Sigmoid colon (tissue), 7 donors: ENCODE results near the gene NPAS1. TPM values are rescaled to one million over a fixed set of nuclear protein-coding genes. Genes with fewer than 3 reads are reported as not detected.

Experiments
- DNase-seq: peaks from one replicate; pipeline ENCODE4 v3.0.0-alpha.2; 2019
- H3K27ac ChIP-seq, 4 donors: fragments of 200-600 bp; sonication (generic); one replicate each; pipeline ENCODE4 v1.5.1; 2016 to 2019; ENCODE audit warnings: mild to moderate bottlenecking in 1 of 4
- H3K27me3 ChIP-seq, 3 donors: fragments of 200-600 bp; sonication (generic); one replicate each; pipeline ENCODE4 v1.5.1; 2019; ENCODE audit warnings: mild to moderate bottlenecking in 1 of 3
- H3K36me3 ChIP-seq, 4 donors: fragments of 200-600 bp; sonication (generic); one replicate each; pipeline ENCODE4 v1.5.1; 2016 to 2019
- H3K4me1 ChIP-seq, 4 donors: fragments of 200-600 bp; sonication (generic); one replicate each; pipeline ENCODE4 v1.5.1; 2017 to 2019
- H3K4me3 ChIP-seq, 4 donors: fragments of 200-600 bp; sonication (generic); one replicate each; pipeline ENCODE4 v1.5.1; 2017 to 2019; ENCODE audit warnings: mild to moderate bottlenecking in 2 of 4, moderate library complexity in 1 of 4
- H3K9me3 ChIP-seq, 4 donors: fragments of 200-600 bp in 3 of 4; sonication (generic) in 3 of 4; one replicate each; pipeline versions ENCODE4 v1.5.1 to v1.6.1; 2013 to 2019
- EP300 ChIP-seq, 4 donors: sonication (generic); formaldehyde crosslinking; IDR thresholded peaks; one replicate each; pipeline ENCODE4 v1.6.1; 2017; ENCODE audit warnings: antibody characterized with exemption in 4 of 4
- POLR2A ChIP-seq, 2 donors: fragments of 450-650 bp; IDR thresholded peaks; one replicate each; pipeline ENCODE4 v1.6.1; 2016; ENCODE audit warnings: antibody characterized with exemption in 2 of 2, mild to moderate bottlenecking in 2 of 2, moderate library complexity in 2 of 2
- POLR2AphosphoS5 ChIP-seq, 4 donors: sonication (generic); formaldehyde crosslinking; IDR thresholded peaks; one replicate each; pipeline ENCODE4 v1.6.1; 2017; ENCODE audit warnings: antibody characterized with exemption in 4 of 4
- WGBS, 2 donors: extraction: QIAGEN DNeasy Blood & Tissue Kit; methylation state at CpG; one replicate each; pipeline ENCODE4 v1.1.7; 2013; 5-methylcytosine and 5-hydroxymethylcytosine counted together
- intact Hi-C: fragments of 100-400 bp; cut with DNase I; formaldehyde crosslinking; loops from one replicate; pipeline ENCODE4 v1.15.1; 2023
- polyA plus RNA-seq, 3 donors: library from polyadenylated mRNA; stranded (reverse); fragments of 200-250 nt; gene quantifications; one replicate each; pipeline ENCODE4 v1.2.3, GENCODE V29; 2013
- total RNA-seq, 4 donors: library from RNA; depleted of rRNA; stranded (reverse); fragments of >200 nt; gene quantifications; one replicate each; pipeline ENCODE4 v1.1.0, GENCODE V29; 2016
- TF ChIP-seq, protein P1 (sequence below), 4 experiments: fragments of 450-650 bp in 3 of 4; fragments of 200-600 bp in 1 of 4; IDR thresholded peaks; one replicate each; pipeline ENCODE4 v1.5.1; 2016 to 2019; ENCODE audit warnings: antibody characterized with exemption in 4 of 4, mild to moderate bottlenecking in 3 of 4, moderate library complexity in 2 of 4
- donor health status: healthy with polysubstance abuse.
- donor health status: Bipolar disorder and iron deficiency.
- donor health status: healthy.

Gene NPAS1
- total and polyA plus RNA-seq, 7 donors = 0.28 to 1.4 (median 0.85) TPM; not detected in 3

DNA sequence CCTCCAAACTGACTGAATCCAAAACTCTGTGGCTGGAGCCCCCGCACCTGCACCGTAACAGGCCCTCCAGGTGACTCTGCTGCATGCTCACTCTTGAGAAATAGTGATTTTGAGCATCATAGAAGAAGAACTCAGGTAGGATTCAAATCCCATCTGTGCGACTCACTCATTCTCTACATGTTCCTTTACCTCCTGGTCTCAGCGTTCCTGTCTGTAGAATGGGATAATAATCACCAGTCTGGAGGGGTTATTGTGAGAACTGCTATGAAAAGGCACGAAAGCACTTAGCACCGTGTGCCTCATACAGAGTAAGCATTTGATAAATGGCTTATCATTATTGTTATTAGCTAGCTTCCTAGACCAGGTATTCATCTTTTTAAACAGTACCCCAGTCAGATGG, 36.5 kb upstream of the NPAS1 start:
- WGBS, 2 donors = 94 to 95% methylated on average over 6 of the region's 6 CpGs
- no peak overlapping the region for H3K27ac ChIP-seq

GRCh38 chr19:46984077-46985010, 35.3 kb upstream of the NPAS1 start:
- peaks cover 0 to 54% (median 44%) of the 10 kb centered on the region in 4 donors for H3K4me1 ChIP-seq
- no peaks in the 10 kb centered on the region for H3K9me3 ChIP-seq
- WGBS, 2 donors = 71 to 74% methylated on average over 20 of the region's 20 CpGs
- TF ChIP-seq EP300 (IDR thresholded peaks at IDR 0.05) (peak in 3 of 4 donors; percentile 84 to 87 (median 85)), POLR2AphosphoS5 (IDR thresholded peaks at IDR 0.05) (peak; percentile 71 to 92 (median 80)), POLR2A (IDR thresholded peaks at IDR 0.05) (no peak)
- TF ChIP-seq, protein P1, sequence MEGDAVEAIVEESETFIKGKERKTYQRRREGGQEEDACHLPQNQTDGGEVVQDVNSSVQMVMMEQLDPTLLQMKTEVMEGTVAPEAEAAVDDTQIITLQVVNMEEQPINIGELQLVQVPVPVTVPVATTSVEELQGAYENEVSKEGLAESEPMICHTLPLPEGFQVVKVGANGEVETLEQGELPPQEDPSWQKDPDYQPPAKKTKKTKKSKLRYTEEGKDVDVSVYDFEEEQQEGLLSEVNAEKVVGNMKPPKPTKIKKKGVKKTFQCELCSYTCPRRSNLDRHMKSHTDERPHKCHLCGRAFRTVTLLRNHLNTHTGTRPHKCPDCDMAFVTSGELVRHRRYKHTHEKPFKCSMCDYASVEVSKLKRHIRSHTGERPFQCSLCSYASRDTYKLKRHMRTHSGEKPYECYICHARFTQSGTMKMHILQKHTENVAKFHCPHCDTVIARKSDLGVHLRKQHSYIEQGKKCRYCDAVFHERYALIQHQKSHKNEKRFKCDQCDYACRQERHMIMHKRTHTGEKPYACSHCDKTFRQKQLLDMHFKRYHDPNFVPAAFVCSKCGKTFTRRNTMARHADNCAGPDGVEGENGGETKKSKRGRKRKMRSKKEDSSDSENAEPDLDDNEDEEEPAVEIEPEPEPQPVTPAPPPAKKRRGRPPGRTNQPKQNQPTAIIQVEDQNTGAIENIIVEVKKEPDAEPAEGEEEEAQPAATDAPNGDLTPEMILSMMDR (IDR thresholded peaks at IDR 0.05) = no peak
- H3K36me3 ChIP-seq = peaks cover 0 to 16% (median 9%) of the 10 kb centered on the region in 4 donors
- H3K4me3 ChIP-seq = no peak overlapping the region
- H3K27ac ChIP-seq = peak overlapping the region; percentile 14 to 67 (median 51)
- DNase-seq = no peak
- H3K27me3 ChIP-seq = no peaks in the 10 kb centered on the region
- intact Hi-C loops = no loop called here

More for the DNA sequence above, 36.5 kb upstream of the NPAS1 start:
- TF ChIP-seq, protein P1 (IDR thresholded peaks at IDR 0.05) = no peak
- TF ChIP-seq POLR2AphosphoS5 (IDR thresholded peaks at IDR 0.05) (no peak), POLR2A (IDR thresholded peaks at IDR 0.05) (no peak), EP300 (IDR thresholded peaks at IDR 0.05) (no peak)
- no peak for DNase-seq
- Histone ChIP-seq H3K4me3 (no peak overlapping the region), H3K9me3 (no peaks in the 10 kb centered on the region), H3K36me3 (peaks cover 0 to 3% (median 1%) of the 10 kb centered on the region in 4 donors), H3K4me1 (peaks cover 0 to 67% (median 50%) of the 10 kb centered on the region in 4 donors), H3K27me3 (no peaks in the 10 kb centered on the region)
- intact Hi-C loops = no loop called here

GRCh38 chr19:46985542-46986415, 33.9 kb upstream of the NPAS1 start:
- peaks cover 0 to 27% (median 12%) of the 10 kb centered on the region in 4 donors for H3K36me3 ChIP-seq
- DNase-seq = no peak
- H3K9me3 ChIP-seq = no peaks in the 10 kb centered on the region
- no peaks in the 10 kb centered on the region for H3K27me3 ChIP-seq
- intact Hi-C loops = no loop called here
- WGBS, 2 donors = 90% methylated on average over 14 of the region's 14 CpGs
- peaks cover 0 to 48% (median 43%) of the 10 kb centered on the region in 4 donors for H3K4me1 ChIP-seq
- H3K27ac ChIP-seq = no peak overlapping the region
- H3K4me3 ChIP-seq = no peak overlapping the region
- no peak for TF ChIP-seq EP300 (IDR thresholded peaks at IDR 0.05)
- no peak for TF ChIP-seq POLR2AphosphoS5 (IDR thresholded peaks at IDR 0.05)
- no peak for TF ChIP-seq POLR2A (IDR thresholded peaks at IDR 0.05)
- TF ChIP-seq, protein P1 (IDR thresholded peaks at IDR 0.05) = no peak

GRCh38 chr19:46988614-46989230, 30.9 kb upstream of the NPAS1 start:
- H3K4me3 ChIP-seq = no peak overlapping the region
- no peak for TF ChIP-seq EP300 (IDR thresholded peaks at IDR 0.05)
- TF ChIP-seq, protein P1 (IDR thresholded peaks at IDR 0.05) = no peak
- no peak for TF ChIP-seq POLR2AphosphoS5 (IDR thresholded peaks at IDR 0.05)
- no peak for TF ChIP-seq POLR2A (IDR thresholded peaks at IDR 0.05)
- no peak for DNase-seq
- H3K36me3 ChIP-seq = peaks cover 0 to 42% (median 20%) of the 10 kb centered on the region in 4 donors
- H3K27me3 ChIP-seq = no peaks in the 10 kb centered on the region
- no peak overlapping the region for H3K27ac ChIP-seq
- peaks cover 0 to 32% (median 27%) of the 10 kb centered on the region in 4 donors for H3K4me1 ChIP-seq
- 89 to 93% methylated on average over 14 of the region's 14 CpGs for WGBS, 2 donors
- intact Hi-C loops = no loop called here
- no peaks in the 10 kb centered on the region for H3K9me3 ChIP-seq
